Stomach (tissue), 9 donors: ENCODE measurements around the gene ZNF580. TPM values are rescaled to one million over a fixed set of nuclear protein-coding genes. Genes with fewer than 3 reads are reported as not detected.

ENCODE experiments used
- DNase-seq, 2 donors: peaks; one replicate each; pipeline versions ENCODE4 v3.0.0 to v3.0.0-alpha.2; 2013 to 2019
- H3K27ac ChIP-seq, 5 donors: fragments of 200-600 bp in 4 of 5; sonication (generic) in 4 of 5; one replicate each; pipeline ENCODE4 v1.5.1; 2013 to 2019; ENCODE audit warnings: mild to moderate bottlenecking in 1 of 5, moderate library complexity in 1 of 5
- H3K27me3 ChIP-seq, 3 donors: fragments of 200-600 bp; sonication (generic); one replicate each; pipeline ENCODE4 v1.5.1; 2017 to 2019; ENCODE audit warnings: mixed run types in 1 of 3
- H3K36me3 ChIP-seq, 4 donors: fragments of 200-600 bp; sonication (generic); 1 replicate in 3 of 4; 2 replicates in 1 of 4; pipeline ENCODE4 v1.5.1; 2016 to 2019
- H3K4me1 ChIP-seq, 4 donors: fragments of 200-600 bp; sonication (generic); one replicate each; pipeline ENCODE4 v1.5.1; 2016 to 2019
- H3K4me3 ChIP-seq, 4 donors: fragments of 200-600 bp; sonication (generic) in 3 of 4; one replicate each; pipeline ENCODE4 v1.5.1; 2016 to 2019; ENCODE audit warnings: mild to moderate bottlenecking in 1 of 4
- H3K9me3 ChIP-seq, 4 donors: fragments of 200-600 bp; sonication (generic); one replicate each; pipeline ENCODE4 v1.5.1; 2016 to 2019
- CTCF ChIP-seq, 7 experiments: fragments of 450-650 bp in 4 of 7; fragments of 200-600 bp in 3 of 7; sonication (generic) in 3 of 7; IDR thresholded peaks; one replicate each; pipeline ENCODE4 v1.5.1; 2016 to 2019; ENCODE audit warnings: antibody characterized with exemption in 7 of 7, control low read depth in 2 of 7, mild to moderate bottlenecking in 1 of 7
- EP300 ChIP-seq: sonication (generic); formaldehyde crosslinking; IDR thresholded peaks from one replicate; pipeline ENCODE4 v1.6.1; 2017; ENCODE audit warnings: antibody characterized with exemption
- POLR2A ChIP-seq, 4 donors: fragments of 450-650 bp; IDR thresholded peaks; one replicate each; pipeline ENCODE4 v1.6.1; 2016; ENCODE audit warnings: antibody characterized with exemption in 4 of 4, control low read depth in 2 of 4, mild to moderate bottlenecking in 1 of 4, moderate library complexity in 1 of 4
- POLR2AphosphoS5 ChIP-seq, 3 donors: sonication (generic); formaldehyde crosslinking; IDR thresholded peaks; one replicate each; pipeline ENCODE4 v1.6.1; 2016; ENCODE audit warnings: antibody characterized with exemption in 3 of 3
- WGBS, 5 donors: extraction: QIAGEN DNeasy Blood & Tissue Kit in 3 of 5; methylation state at CpG; one replicate each; pipeline versions ENCODE4 v1.1.5 to v1.1.7; 2013 to 2018; 5-methylcytosine and 5-hydroxymethylcytosine counted together
- intact Hi-C: fragments of 100-400 bp; cut with DNase I; formaldehyde crosslinking; loops from one replicate; pipeline ENCODE4 v1.15.1; 2023; ENCODE audit warnings: low total_unique reads
- polyA plus RNA-seq, 3 donors: library from polyadenylated mRNA; stranded (reverse); fragments of 200-250 nt; gene quantifications; one replicate each; pipeline ENCODE4 v1.2.3, GENCODE V29; 2013
- total RNA-seq, 5 donors: library from RNA; depleted of rRNA; stranded (reverse); fragments of >200 nt; gene quantifications; one replicate each; pipeline versions ENCODE4 v1.1.0 to v1.2.3, GENCODE V29; 2014 to 2016
- donor health status: healthy with polysubstance abuse.
- donor health status: Bipolar disorder and iron deficiency.
- donor health status: healthy.

Gene ZNF580
- total and polyA plus RNA-seq, 8 donors, result 10.6 to 55.0 (median 19.0) TPM; not detected in 1

- Histone ChIP-seq H3K9me3 (no peaks in the 10 kb centered on the region), H3K4me1 (peaks cover 33 to 69% (median 59%) of the 10 kb centered on the region in 4 donors), H3K27me3 (no peaks in the 10 kb centered on the region), H3K4me3 (peak overlapping the region; percentile 62 to 97 (median 86)), H3K36me3 (peaks cover 11 to 44% (median 31%) of the 10 kb centered on the region in 4 donors), H3K27ac (peak overlapping the region; percentile 79 to 91 (median 85))
- 27 to 37% (median 30%) methylated on average over 21 to 25 of the region's 25 CpGs for WGBS, 5 donors
- DNase-seq, result no peak
- TF ChIP-seq POLR2AphosphoS5 (IDR thresholded peaks at IDR 0.05) (no peak), POLR2A (IDR thresholded peaks at IDR 0.05) (no peak), EP300 (no peak), CTCF (IDR thresholded peaks at IDR 0.05) (no peak)
- intact Hi-C loops, result no loop called here
Observed at GRCh38 chr19:55648585-55649267, 7.9 kb downstream of the ZNF580 start.

- H3K9me3 ChIP-seq, result no peaks in the 10 kb centered on the region
- peak overlapping the region in 3 of 5 donors; percentile 85 to 91 (median 86) for H3K27ac ChIP-seq
- H3K36me3 ChIP-seq, result peaks cover 10 to 44% (median 30%) of the 10 kb centered on the region in 4 donors
- DNase-seq, result no peak
- no peaks in the 10 kb centered on the region for H3K27me3 ChIP-seq
- WGBS, 5 donors, result 82 to 90% (median 83%) methylated on average over 11 to 17 of the region's 17 CpGs
- TF ChIP-seq POLR2AphosphoS5 (IDR thresholded peaks at IDR 0.05) (no peak), POLR2A (IDR thresholded peaks at IDR 0.05) (no peak), EP300 (no peak), CTCF (IDR thresholded peaks at IDR 0.05) (no peak)
- peaks cover 27 to 62% (median 52%) of the 10 kb centered on the region in 4 donors for H3K4me1 ChIP-seq
- peak overlapping the region; percentile 62 to 97 (median 86) for H3K4me3 ChIP-seq
- intact Hi-C loops, result no loop called here
Observed at GRCh38 chr19:55649268-55650125, 8.7 kb downstream of the ZNF580 start.

- 82 to 93% (median 90%) methylated on average over 4 of the region's 4 CpGs for WGBS, 5 donors
- H3K9me3 ChIP-seq, result no peaks in the 10 kb centered on the region
- intact Hi-C loops, result no loop called here
- H3K4me1 ChIP-seq, result peaks cover 24 to 55% (median 45%) of the 10 kb centered on the region in 4 donors
- no peaks in the 10 kb centered on the region for H3K27me3 ChIP-seq
- no peak for DNase-seq
- H3K27ac ChIP-seq, result peak overlapping the region in 1 of 5 donors; percentile 91
- no peak for TF ChIP-seq POLR2AphosphoS5 (IDR thresholded peaks at IDR 0.05)
- no peak for TF ChIP-seq EP300
- no peak for TF ChIP-seq CTCF (IDR thresholded peaks at IDR 0.05)
- TF ChIP-seq POLR2A (IDR thresholded peaks at IDR 0.05), result no peak
- no peak overlapping the region for H3K4me3 ChIP-seq
- H3K36me3 ChIP-seq, result peaks cover 4 to 37% (median 24%) of the 10 kb centered on the region in 4 donors
Observed at GRCh38 chr19:55650126-55650557, 9.3 kb downstream of the ZNF580 start.

- peaks cover 0 to 31% (median 18%) of the 10 kb centered on the region in 4 donors for H3K36me3 ChIP-seq
- no peak overlapping the region for H3K4me3 ChIP-seq
- intact Hi-C loops, result no loop called here
- H3K27me3 ChIP-seq, result no peaks in the 10 kb centered on the region
- H3K4me1 ChIP-seq, result peaks cover 25 to 55% (median 46%) of the 10 kb centered on the region in 4 donors
- TF ChIP-seq POLR2A (IDR thresholded peaks at IDR 0.05) (no peak), CTCF (IDR thresholded peaks at IDR 0.05) (no peak), EP300 (no peak), POLR2AphosphoS5 (IDR thresholded peaks at IDR 0.05) (no peak)
- 88 to 93% (median 92%) methylated on average over 17 of the region's 17 CpGs for WGBS, 5 donors
- H3K27ac ChIP-seq, result no peak overlapping the region
- DNase-seq, result no peak
- H3K9me3 ChIP-seq, result no peaks in the 10 kb centered on the region
Observed at GRCh38 chr19:55650602-55651230, 9.9 kb downstream of the ZNF580 start.
